HG03460 (cell line): Measurements from ENCODE around the gene TESK1.
"Not testable (repeated sequence)": the region's sequence is repeated elsewhere in the genome, so short reads cannot be mapped to it uniquely, and the experiment has no call there.

ENCODE experiments used
- ATAC-seq: cut with Tn5 transposase; IDR thresholded peaks from one replicate; pipeline ENCODE4 v1.9.1; 2021; ENCODE audit not compliant: unreplicated experiment

Gene TESK1

GRCh38 chr9:35612843-35613242, 7.8 kb downstream of the TESK1 start:
- no peak for ATAC-seq

- no peak for ATAC-seq
These were observed 11.1 kb downstream of the TESK1 start for GRCh38 chr9:35615981-35616680.

- peak; percentile 37 for ATAC-seq
These were observed 11.8 kb downstream of the TESK1 start for GRCh38 chr9:35616681-35617459.

GRCh38 chr9:35617548-35617947, 12.5 kb downstream of the TESK1 start:
- ATAC-seq: no peak

GRCh38 chr9:35618325-35618727, 13.3 kb downstream of the TESK1 start, which contains the start of gene CD72:
CD72 (minus strand) TSS chr9:35618413; CDS start chr9:35618303, 110 bp downstream.
- no peak for ATAC-seq

- peak; percentile 55 for ATAC-seq
These were observed 14.1 kb downstream of the TESK1 start for GRCh38 chr9:35618854-35619799.

- ATAC-seq: peak; percentile 52
These were observed 14.7 kb downstream of the TESK1 start for GRCh38 chr9:35619800-35620158.

- no peak for ATAC-seq
These were observed 22.5 kb downstream of the TESK1 start for GRCh38 chr9:35627575-35627974.

- ATAC-seq: no peak
These were observed 23.4 kb downstream of the TESK1 start for GRCh38 chr9:35628389-35628991.

- no peak for ATAC-seq
These were observed 24.5 kb downstream of the TESK1 start for GRCh38 chr9:35629597-35629996.

GRCh38 chr9:35635730-35636129, 30.7 kb downstream of the TESK1 start:
- ATAC-seq: no peak

- no peak for ATAC-seq
These were observed 31.2 kb downstream of the TESK1 start for GRCh38 chr9:35636135-35636876.

- not testable (repeated sequence) for ATAC-seq
These were observed 31.8 kb downstream of the TESK1 start for GRCh38 chr9:35636877-35637246.

- ATAC-seq: not testable (repeated sequence)
These were observed 32.4 kb downstream of the TESK1 start for GRCh38 chr9:35637427-35637955.

GRCh38 chr9:35638751-35639150, 33.7 kb downstream of the TESK1 start:
- not testable (repeated sequence) for ATAC-seq

GRCh38 chr9:35639225-35639624, 34.2 kb downstream of the TESK1 start:
- not testable (repeated sequence) for ATAC-seq

- no peak for ATAC-seq
These were observed 34.6 kb downstream of the TESK1 start for GRCh38 chr9:35639631-35640030.

- not testable (repeated sequence) for ATAC-seq
These were observed 35.4 kb downstream of the TESK1 start for GRCh38 chr9:35640431-35640830.

- ATAC-seq: not testable (repeated sequence)
These were observed 36.4 kb downstream of the TESK1 start for GRCh38 chr9:35641478-35641877.

- ATAC-seq: no peak
These were observed 38.0 kb downstream of the TESK1 start for GRCh38 chr9:35643046-35643445.
